Esophagus muscularis mucosa (tissue), 4 donors: ENCODE data around the gene C8B. TPM values are rescaled to one million over a fixed set of nuclear protein-coding genes. Genes with fewer than 3 reads are reported as not detected.

Experiments
- DNase-seq: peaks from one replicate; pipeline ENCODE4 v3.0.0-alpha.2; 2017; ENCODE audit errors: extremely low spot score
- H3K27ac ChIP-seq, 4 donors: fragments of 200-600 bp; sonication (generic); replicated peaks in 1 of 4; 1 replicate in 3 of 4; 2 replicates in 1 of 4; pipeline ENCODE4 v1.5.1; 2016 to 2019; ENCODE audit warnings: mild to moderate bottlenecking in 1 of 4
- H3K27me3 ChIP-seq, 4 donors: fragments of 200-600 bp; sonication (generic); one replicate each; pipeline versions ENCODE4 v1.5.1 to v1.6.0; 2016 to 2019
- H3K36me3 ChIP-seq, 4 donors: fragments of 200-600 bp; sonication (generic); one replicate each; pipeline ENCODE4 v1.5.1; 2016 to 2019
- H3K4me1 ChIP-seq, 4 donors: fragments of 200-600 bp; sonication (generic); one replicate each; pipeline ENCODE4 v1.5.1; 2016 to 2019
- H3K4me3 ChIP-seq, 4 donors: fragments of 200-600 bp; sonication (generic); 1 replicate in 2 of 4; 2 replicates in 2 of 4; pipeline ENCODE4 v1.5.1; 2016 to 2019; ENCODE audit warnings: mild to moderate bottlenecking in 4 of 4, moderate library complexity in 1 of 4
- H3K9me3 ChIP-seq, 4 donors: fragments of 200-600 bp; sonication (generic); 1 replicate in 3 of 4; 2 replicates in 1 of 4; pipeline ENCODE4 v1.5.1; 2016 to 2019
- CTCF ChIP-seq, 3 experiments: fragments of 200-600 bp in 2 of 3; fragments of 450-650 bp in 1 of 3; sonication (generic) in 2 of 3; IDR thresholded peaks; one replicate each; pipeline ENCODE4 v1.5.1; 2017 to 2019; ENCODE audit warnings: antibody characterized with exemption in 3 of 3, mild to moderate bottlenecking in 2 of 3, moderate library complexity in 1 of 3
- EP300 ChIP-seq: sonication (generic); formaldehyde crosslinking; IDR thresholded peaks from one replicate; pipeline ENCODE4 v1.6.1; 2017; ENCODE audit warnings: antibody characterized with exemption
- POLR2A ChIP-seq: fragments of 450-650 bp; IDR thresholded peaks from one replicate; pipeline ENCODE4 v1.6.1; 2017; ENCODE audit warnings: antibody characterized with exemption, moderate library complexity, mild to moderate bottlenecking, low read depth
- POLR2AphosphoS5 ChIP-seq, 2 donors: sonication (generic); formaldehyde crosslinking; IDR thresholded peaks; one replicate each; pipeline ENCODE4 v1.6.1; 2017; ENCODE audit warnings: antibody characterized with exemption in 2 of 2
- WGBS: methylation state at CpG from one replicate; pipeline ENCODE4 v1.1.5; 2018; 5-methylcytosine and 5-hydroxymethylcytosine counted together
- intact Hi-C: fragments of 100-400 bp; cut with DNase I; formaldehyde crosslinking; loops from one replicate; pipeline ENCODE4 v1.15.1; 2023
- total RNA-seq, 4 donors: library from RNA; depleted of rRNA; stranded (reverse); fragments of >200 nt; gene quantifications; one replicate each; pipeline versions ENCODE4 v1.1.0 to v1.2.1, GENCODE V29; 2016

C8B gene
- total RNA-seq, 4 donors from 2014 or later = not detected

- DNase-seq = no peak
- intact Hi-C loops = no loop called here
- Histone ChIP-seq H3K9me3 (no peaks in the 10 kb centered on the region), H3K27me3 (no peaks in the 10 kb centered on the region), H3K27ac (no peak overlapping the region), H3K36me3 (no peaks in the 10 kb centered on the region), H3K4me3 (no peak overlapping the region), H3K4me1 (no peaks in the 10 kb centered on the region)
- TF ChIP-seq POLR2A (no peak), POLR2AphosphoS5 (IDR thresholded peaks at IDR 0.05) (no peak), EP300 (no peak), CTCF (IDR thresholded peaks at IDR 0.05) (no peak)
- WGBS = 63% methylated on average over 1 of the region's 1 CpG
These were observed 17.3 kb downstream of the C8B start for GRCh38 chr1:56948403-56949023.

DNA sequence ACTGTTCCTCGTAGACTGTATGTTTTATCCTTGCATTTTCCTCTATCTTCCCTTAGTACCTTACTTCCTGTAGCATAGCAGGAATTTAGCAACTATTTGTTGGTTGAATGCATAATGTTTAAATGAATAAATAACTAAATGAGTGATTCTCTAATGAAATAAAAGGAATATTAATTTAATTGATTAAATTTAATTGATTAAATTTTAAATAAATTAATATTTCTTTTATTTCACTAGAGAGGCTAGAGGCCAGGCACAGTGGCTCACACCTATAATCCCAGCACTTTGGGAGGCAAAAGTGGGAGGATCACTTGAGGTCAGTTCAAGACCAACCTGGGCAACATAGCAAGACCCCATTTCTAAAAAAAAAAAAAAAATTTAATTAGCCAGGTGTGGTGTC, 25.8 kb downstream of the C8B start:
- WGBS = 50% methylated on average over 1 of the region's 1 CpG
- no peaks in the 10 kb centered on the region for H3K36me3 ChIP-seq
- no peaks in the 10 kb centered on the region for H3K9me3 ChIP-seq
- no peak for DNase-seq
- peaks cover 0 to 11% (median 0%) of the 10 kb centered on the region in 4 donors for H3K27me3 ChIP-seq
- no peak for TF ChIP-seq EP300
- no peak for TF ChIP-seq POLR2AphosphoS5 (IDR thresholded peaks at IDR 0.05)
- no peak for TF ChIP-seq POLR2A
- TF ChIP-seq CTCF (IDR thresholded peaks at IDR 0.05) = no peak
- intact Hi-C loops = no loop called here
- H3K27ac ChIP-seq = no peak overlapping the region
- H3K4me3 ChIP-seq = no peak overlapping the region
- no peaks in the 10 kb centered on the region for H3K4me1 ChIP-seq

- Histone ChIP-seq H3K27ac (no peak overlapping the region), H3K36me3 (no peaks in the 10 kb centered on the region), H3K9me3 (no peaks in the 10 kb centered on the region), H3K27me3 (peaks cover 0 to 11% (median 0%) of the 10 kb centered on the region in 4 donors), H3K4me3 (no peak overlapping the region), H3K4me1 (no peaks in the 10 kb centered on the region)
- no peak for DNase-seq
- TF ChIP-seq EP300 = no peak
- TF ChIP-seq CTCF (IDR thresholded peaks at IDR 0.05) = no peak
- no peak for TF ChIP-seq POLR2AphosphoS5 (IDR thresholded peaks at IDR 0.05)
- TF ChIP-seq POLR2A = no peak
- WGBS = 76% methylated on average over 2 of the region's 2 CpGs
- intact Hi-C loops = no loop called here
These were observed 26.6 kb downstream of the C8B start for GRCh38 chr1:56939209-56939608.

GRCh38 chr1:56938646-56939045, 27.2 kb downstream of the C8B start:
- DNase-seq = no peak
- Histone ChIP-seq H3K27ac (no peak overlapping the region), H3K4me3 (no peak overlapping the region), H3K27me3 (peaks cover 0 to 11% (median 0%) of the 10 kb centered on the region in 4 donors), H3K4me1 (no peaks in the 10 kb centered on the region), H3K36me3 (no peaks in the 10 kb centered on the region), H3K9me3 (no peaks in the 10 kb centered on the region)
- intact Hi-C loops = no loop called here
- 100% methylated on average over 2 of the region's 2 CpGs for WGBS
- TF ChIP-seq POLR2AphosphoS5 (IDR thresholded peaks at IDR 0.05) (no peak), EP300 (no peak), CTCF (IDR thresholded peaks at IDR 0.05) (no peak), POLR2A (no peak)
